ENCODE data around the gene RARA.

RARA gene

DNA sequence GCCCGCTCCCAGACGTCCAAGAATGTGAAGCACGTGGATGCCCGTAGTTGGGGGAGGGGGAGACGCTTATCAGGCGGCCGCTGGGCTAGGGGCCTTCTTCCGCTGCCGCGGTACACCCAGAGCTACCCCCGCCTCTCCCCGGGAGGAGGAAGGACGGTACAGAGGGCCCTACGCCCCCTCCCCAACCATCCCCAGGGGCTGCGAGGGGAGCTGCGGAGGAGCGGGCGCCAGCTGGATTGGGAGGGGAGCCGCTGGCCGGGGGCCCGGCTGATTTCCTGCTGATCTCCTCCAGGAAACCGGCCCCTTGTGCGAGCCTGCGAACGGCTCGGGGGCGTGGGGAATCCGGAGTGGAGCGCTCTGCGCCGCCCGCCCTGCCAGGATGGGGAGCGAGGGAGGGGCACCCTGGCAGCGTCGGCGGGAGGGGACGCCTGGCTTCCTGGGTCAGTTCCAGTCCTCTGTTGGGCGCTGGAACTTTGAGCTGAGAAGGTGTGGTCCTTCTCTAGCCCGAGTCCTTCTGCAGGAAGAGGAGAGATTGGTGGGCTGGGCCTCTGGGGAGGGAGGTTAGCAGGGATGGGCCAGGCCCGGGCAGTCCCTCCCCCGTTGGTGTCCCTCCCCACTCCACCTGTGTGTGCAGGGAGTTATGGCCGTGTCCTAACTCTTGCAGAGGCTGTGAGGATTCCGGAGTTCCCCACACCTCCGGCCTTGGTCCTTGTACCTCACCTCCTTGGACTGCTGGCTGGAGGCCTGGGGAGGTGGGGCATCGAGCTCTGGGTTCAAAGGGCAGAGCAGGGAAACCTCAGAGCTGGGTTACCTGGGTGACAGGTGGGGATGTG lies 36.4 kb downstream of the RARA start:
- no peak for DNase-seq (ENCODE audit: insufficient read length)

DNA sequence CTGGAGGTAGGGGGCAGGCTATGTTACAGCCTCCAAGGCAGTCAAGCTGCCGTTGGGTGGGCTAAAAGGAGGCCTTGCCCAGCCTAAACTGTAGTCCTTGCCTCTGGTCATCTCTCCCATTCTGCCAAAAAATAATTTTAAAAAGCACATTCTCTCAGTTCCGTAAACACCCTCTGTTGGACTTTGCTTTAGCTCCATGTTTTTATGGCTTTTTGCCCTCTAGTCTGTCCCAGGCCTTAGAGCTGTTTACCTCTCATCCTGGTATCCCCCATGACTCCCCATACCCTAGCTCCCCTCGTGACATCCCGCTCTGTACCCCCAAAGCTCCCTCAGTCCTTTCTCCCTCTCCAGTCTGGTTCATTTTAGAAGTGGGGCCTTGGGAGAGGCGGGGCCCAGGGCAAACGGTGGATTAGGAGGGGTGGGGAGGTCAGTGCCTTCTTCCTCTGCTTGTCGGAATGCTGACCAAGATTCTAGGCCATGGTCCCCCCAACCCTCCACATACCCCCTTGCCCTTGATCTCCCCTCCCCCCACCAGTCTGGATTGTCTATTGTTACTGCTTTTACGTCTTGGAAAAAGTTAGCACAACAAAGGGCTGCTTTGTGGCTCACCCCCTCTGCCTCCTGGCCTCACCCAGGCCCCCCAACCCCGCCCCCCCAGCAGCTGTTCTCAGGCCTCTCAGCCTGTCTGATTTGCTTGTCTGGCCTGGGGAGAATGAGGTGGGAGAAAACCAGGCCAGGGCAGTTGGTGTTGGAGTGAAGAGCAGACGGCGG lies 37.2 kb downstream of the RARA start:
- TF ChIP-seq POLR2AphosphoS5 (IDR thresholded peaks at IDR 0.05; ENCODE audit: low read depth, low read length), result no peak
- TF ChIP-seq POLR2A (IDR thresholded peaks at IDR 0.05; ENCODE audit: low read depth, low read length), result no peak
- no peak for TF ChIP-seq TAF1 (IDR thresholded peaks at IDR 0.05; ENCODE audit: borderline replicate concordance, low read depth, low read length)
- no peak for FAIRE-seq
- no peak for DNase-seq (ENCODE audit: insufficient read length)

More for the DNA sequence above, 36.4 kb downstream of the RARA start:
- no peak for TF ChIP-seq TAF1 (IDR thresholded peaks at IDR 0.05; ENCODE audit: borderline replicate concordance, low read depth, low read length)
- TF ChIP-seq POLR2A (IDR thresholded peaks at IDR 0.05; ENCODE audit: low read depth, low read length), result no peak
- TF ChIP-seq POLR2AphosphoS5 (IDR thresholded peaks at IDR 0.05; ENCODE audit: low read depth, low read length), result no peak
- no peak for FAIRE-seq

DNA sequence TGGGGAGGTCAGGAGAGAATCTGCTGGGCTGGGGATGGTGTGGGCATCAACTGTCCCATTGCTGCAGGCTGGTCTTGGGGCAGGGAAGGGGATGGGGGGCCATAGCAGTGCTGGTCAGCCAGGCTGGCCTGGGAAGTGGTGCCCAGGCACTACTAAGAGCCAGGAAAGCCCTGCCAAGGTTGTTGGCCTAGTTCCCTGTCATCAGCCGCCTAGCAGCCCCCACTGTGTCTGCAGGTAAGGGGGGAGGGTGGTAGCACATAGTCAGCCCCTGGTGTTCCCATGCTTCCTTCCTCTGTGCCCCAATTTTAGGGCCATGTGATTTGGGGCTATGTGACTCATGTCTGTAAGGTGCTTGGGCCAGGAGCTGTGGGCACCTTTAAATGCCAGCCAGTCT lies 37.8 kb downstream of the RARA start:
- DNase-seq (ENCODE audit: insufficient read length), result no peak
- FAIRE-seq, result no peak
- no peak for TF ChIP-seq POLR2A (IDR thresholded peaks at IDR 0.05; ENCODE audit: low read depth, low read length)
- no peak for TF ChIP-seq POLR2AphosphoS5 (IDR thresholded peaks at IDR 0.05; ENCODE audit: low read depth, low read length)
- no peak for TF ChIP-seq TAF1 (IDR thresholded peaks at IDR 0.05; ENCODE audit: borderline replicate concordance, low read depth, low read length)

DNA sequence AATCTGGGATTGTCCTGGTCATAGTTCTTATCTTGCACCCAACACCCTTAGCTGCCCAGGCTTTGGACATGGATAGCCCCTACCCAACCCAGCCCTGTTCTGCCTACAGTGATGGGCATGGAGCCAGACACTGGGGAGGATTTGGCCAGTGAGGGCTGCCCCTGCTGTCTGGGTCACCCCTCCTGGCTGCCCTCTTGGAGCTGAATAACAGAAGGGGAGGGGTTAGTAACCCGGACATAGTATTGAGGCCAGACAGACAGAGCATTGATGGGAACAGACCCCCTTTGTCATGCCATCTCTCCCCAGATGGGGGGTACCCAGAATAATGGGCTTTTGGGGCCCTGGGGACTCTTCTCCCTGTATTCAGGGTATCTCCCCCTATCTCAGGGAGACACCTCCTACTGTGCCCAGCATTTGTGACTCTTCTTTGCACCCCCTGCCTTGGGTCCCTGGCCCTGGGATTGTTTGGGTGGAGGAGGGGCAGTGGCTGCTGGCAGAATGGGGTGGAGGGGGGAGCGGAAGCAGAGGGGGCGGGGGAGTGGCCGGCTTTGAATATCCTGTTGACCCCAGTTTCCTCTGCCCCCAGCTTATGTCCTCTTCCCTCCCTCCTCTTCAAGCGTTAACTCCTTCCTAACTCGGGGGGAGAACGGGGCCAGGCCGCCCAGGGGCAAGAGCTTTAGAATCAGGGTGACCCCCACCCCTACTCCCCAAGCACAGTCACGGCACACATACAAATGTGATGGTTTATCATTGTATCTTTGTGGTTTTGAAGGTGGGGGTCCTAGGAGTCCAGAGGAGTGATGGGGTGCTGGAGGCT lies 38.5 kb downstream of the RARA start:
- DNase-seq (ENCODE audit: insufficient read length) (no peak), FAIRE-seq (no peak)
- no peak for TF ChIP-seq POLR2A (IDR thresholded peaks at IDR 0.05; ENCODE audit: low read depth, low read length)
- TF ChIP-seq TAF1 (IDR thresholded peaks at IDR 0.05; ENCODE audit: borderline replicate concordance, low read depth, low read length), result no peak
- no peak for TF ChIP-seq POLR2AphosphoS5 (IDR thresholded peaks at IDR 0.05; ENCODE audit: low read depth, low read length)

DNA sequence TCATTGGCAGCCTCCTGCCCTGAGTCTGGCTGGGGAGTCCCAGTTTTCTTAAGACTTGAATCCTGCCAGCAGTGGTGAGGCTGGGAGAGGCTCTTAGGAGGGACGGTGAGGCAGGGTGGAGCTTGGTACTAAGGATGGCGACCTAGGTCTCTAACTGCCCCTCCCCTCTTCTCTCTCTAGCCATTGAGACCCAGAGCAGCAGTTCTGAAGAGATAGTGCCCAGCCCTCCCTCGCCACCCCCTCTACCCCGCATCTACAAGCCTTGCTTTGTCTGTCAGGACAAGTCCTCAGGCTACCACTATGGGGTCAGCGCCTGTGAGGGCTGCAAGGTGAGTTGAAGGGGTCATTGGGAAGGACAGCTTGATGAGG lies 39.1 kb downstream of the RARA start:
- DNase-seq (ENCODE audit: insufficient read length) (no peak), FAIRE-seq (no peak)
- no peak for TF ChIP-seq POLR2A (IDR thresholded peaks at IDR 0.05; ENCODE audit: low read depth, low read length)
- TF ChIP-seq TAF1 (IDR thresholded peaks at IDR 0.05; ENCODE audit: borderline replicate concordance, low read depth, low read length), result no peak
- TF ChIP-seq POLR2AphosphoS5 (IDR thresholded peaks at IDR 0.05; ENCODE audit: low read depth, low read length), result no peak

DNA sequence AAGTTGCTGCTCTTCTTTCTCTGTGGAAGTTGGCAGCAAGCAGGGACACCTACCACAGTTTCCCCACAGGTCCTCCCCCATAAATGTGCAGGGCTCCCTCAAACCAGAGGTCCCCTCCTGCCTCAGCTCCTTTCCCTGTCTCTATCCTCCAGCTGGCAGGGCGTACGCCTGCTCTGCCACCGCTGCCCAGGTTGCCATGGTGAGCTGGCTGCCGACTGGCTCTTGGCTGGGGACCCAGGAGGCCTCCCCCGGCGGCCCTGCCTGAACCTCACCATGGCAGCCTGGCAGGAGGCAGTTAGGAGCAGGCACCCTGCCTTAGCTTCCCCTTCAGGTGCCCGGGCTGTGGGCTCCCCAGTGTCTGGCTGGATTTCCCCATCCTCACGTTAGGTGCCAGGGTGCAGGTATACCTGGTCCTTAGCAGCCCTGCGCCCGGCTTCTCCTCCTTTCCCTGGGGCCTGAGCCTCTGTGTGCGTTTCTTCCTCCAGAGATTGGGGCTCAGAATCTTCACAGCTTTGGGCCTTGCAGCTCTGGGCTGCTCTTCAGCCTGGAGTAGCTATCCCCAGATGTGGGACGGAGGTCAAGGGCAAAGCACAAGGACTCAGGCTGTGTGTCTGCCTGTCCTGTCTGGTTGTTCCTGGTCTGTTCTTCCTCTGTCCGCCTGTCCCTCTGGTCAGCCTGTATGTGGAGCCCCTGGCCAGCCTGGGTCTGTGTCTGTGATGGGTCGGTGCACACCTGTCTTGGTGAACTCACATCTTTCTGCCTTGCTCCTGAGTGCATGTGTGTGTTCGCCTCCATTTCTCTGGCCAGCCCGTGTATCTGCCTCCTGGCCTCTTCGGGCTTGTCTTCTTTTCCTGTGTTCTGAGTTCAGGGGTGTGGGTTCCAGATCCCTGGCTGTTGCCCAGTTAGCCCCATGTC lies 39.8 kb downstream of the RARA start:
- no peak for TF ChIP-seq POLR2A (IDR thresholded peaks at IDR 0.05; ENCODE audit: low read depth, low read length)
- DNase-seq (ENCODE audit: insufficient read length) (no peak), FAIRE-seq (no peak)

DNA sequence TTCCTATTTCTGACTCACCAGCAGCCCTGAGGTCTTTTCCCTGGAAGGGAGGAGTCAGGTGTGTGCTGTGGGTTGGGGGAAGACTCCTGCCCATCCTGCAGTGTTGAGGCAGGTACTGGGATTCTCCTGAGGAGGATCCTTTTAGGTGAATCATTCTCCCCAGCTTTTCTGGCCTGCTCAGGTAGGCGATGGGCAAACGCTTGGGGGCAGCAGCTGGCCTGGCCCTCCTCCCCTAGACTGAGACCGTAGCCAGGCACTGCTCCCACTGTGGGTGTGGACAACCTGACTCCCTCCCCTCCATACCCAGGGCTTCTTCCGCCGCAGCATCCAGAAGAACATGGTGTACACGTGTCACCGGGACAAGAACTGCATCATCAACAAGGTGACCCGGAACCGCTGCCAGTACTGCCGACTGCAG lies 40.5 kb downstream of the RARA start:
- DNase-seq (ENCODE audit: insufficient read length) (no peak), FAIRE-seq (no peak)
- TF ChIP-seq POLR2A (IDR thresholded peaks at IDR 0.05; ENCODE audit: low read depth, low read length) (no peak), POLR2AphosphoS5 (IDR thresholded peaks at IDR 0.05; ENCODE audit: low read depth, low read length) (no peak), TAF1 (IDR thresholded peaks at IDR 0.05; ENCODE audit: borderline replicate concordance, low read depth, low read length) (no peak)

DNA sequence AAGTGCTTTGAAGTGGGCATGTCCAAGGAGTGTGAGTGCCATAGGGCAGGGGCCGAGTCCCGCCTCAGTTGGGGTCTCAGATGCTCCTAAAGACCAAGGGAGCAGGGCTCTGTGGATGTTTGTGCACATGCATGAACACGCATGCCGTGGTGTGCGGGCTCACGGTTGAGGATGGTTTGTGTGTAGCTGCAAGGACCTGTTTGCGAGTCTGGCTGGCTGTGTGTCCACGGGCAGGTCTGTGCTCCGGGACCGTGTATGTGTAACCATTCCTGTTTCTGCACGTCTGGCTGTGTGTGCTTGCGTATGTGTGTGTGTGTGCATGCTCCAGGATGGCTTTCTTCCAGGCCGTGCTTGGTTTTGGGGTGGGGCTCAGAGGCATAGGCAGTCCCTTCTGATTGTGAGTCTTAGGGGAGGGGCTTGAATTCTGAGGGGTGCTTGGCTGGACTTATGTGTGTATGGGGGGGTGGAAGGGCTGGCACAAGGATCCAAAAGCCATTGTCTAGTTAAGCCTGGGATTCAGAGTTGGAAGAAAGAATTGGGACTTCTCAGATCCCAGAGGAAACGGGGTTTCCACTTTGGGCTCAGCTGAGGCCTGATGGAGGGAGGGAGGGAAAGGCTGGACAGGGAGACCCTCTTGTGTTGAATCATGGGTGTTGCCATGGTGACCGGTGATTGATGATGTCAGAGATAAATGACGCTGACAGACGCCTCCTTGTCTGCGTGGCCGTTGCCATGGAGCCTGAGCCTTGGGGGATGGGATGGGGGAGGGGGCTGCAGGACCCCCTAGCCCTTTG lies 41.1 kb downstream of the RARA start:
- no peak for DNase-seq (ENCODE audit: insufficient read length)
- no peak for TF ChIP-seq POLR2A (IDR thresholded peaks at IDR 0.05; ENCODE audit: low read depth, low read length)
- no peak for TF ChIP-seq POLR2AphosphoS5 (IDR thresholded peaks at IDR 0.05; ENCODE audit: low read depth, low read length)
- TF ChIP-seq TAF1 (IDR thresholded peaks at IDR 0.05; ENCODE audit: borderline replicate concordance, low read depth, low read length), result no peak
- no peak for FAIRE-seq

DNA sequence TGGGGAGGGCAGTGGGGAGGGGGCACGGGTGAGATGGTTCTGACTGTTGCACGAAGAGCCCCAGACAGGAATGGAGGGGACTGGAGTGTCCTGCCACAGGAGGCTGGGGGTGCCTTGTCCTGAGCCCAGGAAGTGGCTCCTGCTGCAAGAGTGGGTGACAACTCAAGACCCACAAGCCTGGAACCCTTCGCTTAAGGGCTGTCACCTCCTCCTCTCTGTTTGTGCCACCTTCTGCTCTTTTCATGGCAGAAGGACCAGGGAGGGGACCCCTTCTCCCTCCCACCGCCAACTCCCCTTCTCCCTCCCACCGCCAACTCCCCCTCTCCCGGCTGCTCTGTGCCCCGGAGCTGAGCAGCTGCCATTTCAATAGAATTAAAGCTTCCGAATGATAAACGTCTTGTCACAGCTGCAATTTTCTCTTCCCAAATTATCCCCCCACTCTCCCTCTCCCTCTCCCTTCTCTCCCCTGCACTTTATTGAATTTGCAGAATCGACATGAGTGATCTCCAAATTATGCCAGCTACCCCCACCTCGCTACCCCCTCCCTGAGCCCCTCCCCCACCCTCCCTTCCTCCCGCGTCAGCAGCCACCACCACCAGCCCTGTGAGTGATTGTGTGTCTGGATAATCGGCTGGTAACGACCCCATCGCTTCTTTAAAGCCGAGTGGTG lies 41.8 kb downstream of the RARA start:
- DNase-seq (ENCODE audit: insufficient read length) (no peak), FAIRE-seq (no peak)
- TF ChIP-seq POLR2AphosphoS5 (IDR thresholded peaks at IDR 0.05; ENCODE audit: low read depth, low read length) (no peak), TAF1 (IDR thresholded peaks at IDR 0.05; ENCODE audit: borderline replicate concordance, low read depth, low read length) (no peak), POLR2A (IDR thresholded peaks at IDR 0.05; ENCODE audit: low read depth, low read length) (no peak)
